IMR-90 (cell line): ENCODE results near the gene FUT9. TPM values are rescaled to one million over a fixed set of nuclear protein-coding genes. Genes with fewer than 3 reads are reported as not detected.

Source experiments
- ATAC-seq: fragments of 200-7000 bp; cut with Tn5 transposase; 2 replicates; pipeline ENCODE4 v1.9.1; 2020; ENCODE audit warnings: low read depth, mild to moderate bottlenecking, moderate library complexity
- BruUV-seq: library from RNA; stranded (reverse); fragments of 400-500 nt; replicated peaks from 2 replicates; lab custom pipeline; 2021; lab: Mats Ljungman, UMichigan
- CTCF ChIA-PET: fragments of 300-600 bp; formaldehyde crosslinking; extraction: SDS; loops from one replicate; lab custom pipeline; 2021; ENCODE audit warnings: antibody characterized with exemption; lab: Yijun Ruan, JAX
- POLR2A ChIA-PET: fragments of 300-600 bp; sonication (Branson Sonifier 250); formaldehyde crosslinking; loops from one replicate; lab custom pipeline; 2022; ENCODE audit warnings: antibody characterized with exemption; ENCODE audit not compliant: unreplicated experiment; lab: Charles Lee
- DNase-seq: peaks from one replicate; pipeline ENCODE4 v3.0.0; 2013
- H2AFZ ChIP-seq: replicated peaks from 2 replicates; pipeline ENCODE3; 2013; ENCODE audit warnings: low read length, mild to moderate bottlenecking; ENCODE audit not compliant: poor library complexity
- H2AK5ac ChIP-seq: 2 replicates; pipeline ENCODE4 v1.6.1; 2013; ENCODE audit warnings: low read depth, low read length, inconsistent platforms
- H2AK9ac ChIP-seq: replicated peaks from 2 replicates; pipeline ENCODE3; 2013; ENCODE audit warnings: mild to moderate bottlenecking, low read depth, low read length, moderate library complexity; ENCODE audit not compliant: poor library complexity
- H2BK120ac ChIP-seq: 2 replicates; pipeline ENCODE4 v1.6.1; 2013; ENCODE audit warnings: low read depth, low read length, inconsistent platforms
- H2BK15ac ChIP-seq: 3 replicates; pipeline ENCODE4 v1.6.1; 2013; ENCODE audit warnings: low read depth, low read length, inconsistent platforms
- H2BK20ac ChIP-seq: 2 replicates; pipeline ENCODE4 v1.6.1; 2013; ENCODE audit warnings: low read depth, mild to moderate bottlenecking, inconsistent platforms, low read length, moderate library complexity
- H2BK5ac ChIP-seq: 2 replicates; pipeline ENCODE4 v1.6.1; 2013; ENCODE audit warnings: mild to moderate bottlenecking, low read depth, low read length, inconsistent platforms; ENCODE audit not compliant: poor library complexity, severe bottlenecking
- H3K14ac ChIP-seq: replicated peaks from 2 replicates; pipeline ENCODE4 v1.6.1; 2013; ENCODE audit warnings: low read depth, low read length, inconsistent platforms
- H3K18ac ChIP-seq: 2 replicates; pipeline ENCODE4 v1.6.1; 2013; ENCODE audit warnings: low read depth, low read length, control low read depth
- H3K23ac ChIP-seq: 2 replicates; pipeline ENCODE4 v1.6.1; 2013; ENCODE audit warnings: low read depth, low read length, inconsistent platforms
- H3K27ac ChIP-seq: 2 replicates; pipeline ENCODE4 v1.5.1; 2013; ENCODE audit warnings: mild to moderate bottlenecking, control low read depth, low read length; ENCODE audit not compliant: insufficient read depth
- H3K27me3 ChIP-seq: 2 replicates; pipeline ENCODE4 v1.6.1; 2013; ENCODE audit warnings: low read length; ENCODE audit not compliant: control insufficient read depth, insufficient read depth
- H3K36me3 ChIP-seq: 2 replicates; pipeline ENCODE4 v1.6.1; 2013; ENCODE audit warnings: low read length, mixed read lengths; ENCODE audit not compliant: control insufficient read depth, insufficient read depth
- H3K4ac ChIP-seq: 2 replicates; pipeline ENCODE4 v1.6.1; 2013; ENCODE audit warnings: low read depth, low read length, inconsistent platforms
- H3K4me1 ChIP-seq: 2 replicates; pipeline ENCODE4 v1.6.1; 2013; ENCODE audit warnings: low read length, mixed read lengths; ENCODE audit not compliant: control insufficient read depth, insufficient read depth
- H3K4me2 ChIP-seq: 2 replicates; pipeline ENCODE4 v1.6.1; 2013; ENCODE audit warnings: low read depth, mild to moderate bottlenecking, control low read depth, low read length, moderate library complexity
- H3K4me3 ChIP-seq: 2 replicates; pipeline ENCODE4 v1.5.1; 2013; ENCODE audit warnings: low read depth, mild to moderate bottlenecking, control low read depth, low read length, moderate library complexity; ENCODE audit not compliant: insufficient read depth
- H3K56ac ChIP-seq: 2 replicates; pipeline ENCODE4 v1.6.1; 2013; ENCODE audit warnings: low read length, inconsistent platforms; ENCODE audit not compliant: insufficient read depth; ENCODE audit errors: extremely low read depth
- H3K79me1 ChIP-seq, 2 experiments: 2 replicates each; pipeline ENCODE4 v1.6.1; 2013; ENCODE audit warnings: low read length in 2 of 2, inconsistent platforms in 1 of 2, low read depth in 1 of 2
- H3K9ac ChIP-seq: 2 replicates; pipeline ENCODE4 v1.6.1; 2013; ENCODE audit warnings: low read depth, low read length, control low read depth
- H3K9me1 ChIP-seq: 2 replicates; pipeline ENCODE4 v1.6.1; 2013; ENCODE audit warnings: low read length, inconsistent platforms; ENCODE audit not compliant: insufficient read depth
- H3K9me3 ChIP-seq: 2 replicates; pipeline ENCODE4 v1.6.1; 2013; ENCODE audit warnings: low read length; ENCODE audit not compliant: control insufficient read depth, insufficient read depth
- H4K20me1 ChIP-seq: 2 replicates; pipeline ENCODE4 v1.6.1; 2013; ENCODE audit warnings: low read length, inconsistent platforms; ENCODE audit not compliant: insufficient read depth
- H4K5ac ChIP-seq: 2 replicates; pipeline ENCODE4 v1.6.1; 2013; ENCODE audit warnings: mild to moderate bottlenecking, low read depth, low read length, control low read depth
- H4K8ac ChIP-seq, 2 experiments: 2 replicates each; pipeline ENCODE4 v1.6.1; 2013; ENCODE audit warnings: low read depth in 2 of 2, low read length in 2 of 2, control low read depth in 1 of 2, inconsistent platforms in 1 of 2
- H4K91ac ChIP-seq: 2 replicates; pipeline ENCODE4 v1.6.1; 2013; ENCODE audit warnings: low read depth, low read length, inconsistent platforms; ENCODE audit not compliant: insufficient read depth
- CEBPB ChIP-seq: IDR thresholded peaks from 2 replicates; pipeline ENCODE4 v1.6.1; 2012; ENCODE audit warnings: low read depth, low read length, improper control_type of control experiment
- FOS ChIP-seq: fragments of 150-350 bp; IDR thresholded peaks from 2 replicates; pipeline ENCODE4 v1.6.1; 2016; ENCODE audit warnings: low read depth, low read length
- MAFK ChIP-seq: IDR thresholded peaks from 2 replicates; pipeline ENCODE4 v1.6.1; 2012; ENCODE audit warnings: low read depth, low read length, improper control_type of control experiment
- MAZ ChIP-seq: IDR thresholded peaks from 2 replicates; pipeline ENCODE4 v1.6.1; 2012; ENCODE audit warnings: low read depth, mild to moderate bottlenecking, low read length, improper control_type of control experiment, moderate library complexity, borderline replicate concordance
- MXI1 ChIP-seq: IDR thresholded peaks from 2 replicates; pipeline ENCODE4 v1.6.1; 2012; ENCODE audit warnings: low read depth, mild to moderate bottlenecking, low read length, moderate library complexity, borderline replicate concordance
- NFE2L2 ChIP-seq: fragments of 150-350 bp; IDR thresholded peaks from 2 replicates; pipeline ENCODE4 v1.6.1; 2016; ENCODE audit warnings: low read depth, mild to moderate bottlenecking, low read length
- POLR2A ChIP-seq: IDR thresholded peaks from 2 replicates; pipeline ENCODE4 v1.6.1; 2012; ENCODE audit warnings: mild to moderate bottlenecking, low read depth, low read length
- RCOR1 ChIP-seq: IDR thresholded peaks from 2 replicates; pipeline ENCODE4 v1.6.1; 2012; ENCODE audit warnings: mild to moderate bottlenecking, low read length, improper control_type of control experiment; ENCODE audit not compliant: insufficient replicate concordance
- RFX5 ChIP-seq: IDR thresholded peaks from 2 replicates; pipeline ENCODE4 v1.8.0; 2012; ENCODE audit warnings: low read depth, mild to moderate bottlenecking, low read length, moderate library complexity
- WGBS, 2 experiments: methylation state at CpG; one replicate each; pipeline versions ENCODE4 v1.1.5 to v1.1.7; 2013; ENCODE audit warnings: missing lambda C conversion rate in 2 of 2; ENCODE audit not compliant: insufficient read length in 1 of 2; ENCODE audit errors: extremely low coverage in 2 of 2; 5-methylcytosine and 5-hydroxymethylcytosine counted together
- dilution Hi-C: fragments of 300-500 bp; cut with HindIII; formaldehyde crosslinking; loops from one replicate; pipeline ENCODE4 v1.14.3; 2018; ENCODE audit warnings: low sequenced_read_pairs; ENCODE audit not compliant: unreplicated experiment
- in situ Hi-C: fragments of 300-500 bp; cut with MboI; formaldehyde crosslinking; loops from 3 replicates; pipeline ENCODE4 v1.14.3; 2019; ENCODE audit warnings: low sequenced_read_pairs, inconsistent platforms, mixed read lengths
- intact Hi-C: fragments of 100-400 bp; cut with micrococcal nuclease; formaldehyde crosslinking; loops from 2 replicates; pipeline ENCODE4 v1.10.0; 2022
- polyA plus RNA-seq, 3 experiments: library from polyadenylated mRNA; depleted of rRNA; stranded (reverse); fragments of >200 nt; gene quantifications; 2 replicates each; pipeline ENCODE4 v1.2.3, GENCODE V29; 2012; ENCODE audit warnings: low replicate concordance in 1 of 3
- total RNA-seq: library from RNA; depleted of rRNA; stranded (reverse); fragments of >200 nt; gene quantifications from 2 replicates; pipeline ENCODE4 v1.2.3, GENCODE V29; 2012

FUT9 gene
- total and polyA plus RNA-seq, 2 of the 4 experiments (the other 2 are of a cell fraction), result under 0.01 TPM; not detected in 1

GRCh38 chr6:96211341-96211740, 195.6 kb downstream of the FUT9 start:
- H2BK20ac ChIP-seq, result no peak overlapping the region
- H4K8ac ChIP-seq, result no peak overlapping the region
- no peak overlapping the region for H3K4me2 ChIP-seq
- no peak overlapping the region for H3K14ac ChIP-seq
- H4K5ac ChIP-seq, result no peak overlapping the region
- no peak overlapping the region for H2AK9ac ChIP-seq
- no peak overlapping the region for H2AK5ac ChIP-seq
- no peaks in the 10 kb centered on the region for H3K9me3 ChIP-seq
- no peak overlapping the region for H3K9ac ChIP-seq
- TF ChIP-seq NFE2L2, result no peak
- no peak for TF ChIP-seq RFX5
- TF ChIP-seq MAZ, result no peak
- no peak for TF ChIP-seq MXI1
- TF ChIP-seq FOS, result no peak
- TF ChIP-seq CEBPB, result no peak
- TF ChIP-seq RCOR1, result no peak
- no peak for TF ChIP-seq POLR2A
- TF ChIP-seq MAFK, result no peak
- H3K27me3 ChIP-seq, result no peaks in the 10 kb centered on the region
- dilution Hi-C loops, result no loop called here
- H3K9me1 ChIP-seq, result no peaks in the 10 kb centered on the region
- ATAC-seq, result no peak
- H3K4me3 ChIP-seq, result no peak overlapping the region
- CTCF ChIA-PET, result interaction anchor here (0.6 kb wide), 1 partner anchor 103 kb away, joined by 5 read pairs; no protein-coding TSS in a partner anchor
- H3K18ac ChIP-seq, result no peak overlapping the region
- H3K79me1 ChIP-seq, result no peaks in the 10 kb centered on the region
- intact Hi-C loops, result no loop called here
- BruUV-seq, result no TSS peak
- no peak overlapping the region for H3K23ac ChIP-seq
- no peak overlapping the region for H2BK5ac ChIP-seq
- no peak overlapping the region for H2BK15ac ChIP-seq
- H4K91ac ChIP-seq, result no peak overlapping the region
- no peak overlapping the region for H3K56ac ChIP-seq
- POLR2A ChIA-PET, result no interaction called here
- DNase-seq, result no peak
- no peaks in the 10 kb centered on the region for H4K20me1 ChIP-seq
- WGBS, 2 experiments, result no CpG with 5 or more reads among the region's 2 CpGs
- in situ Hi-C loops, result no loop called here
- no peak overlapping the region for H3K27ac ChIP-seq
- H3K4me1 ChIP-seq, result no peaks in the 10 kb centered on the region
- H2BK120ac ChIP-seq, result no peak overlapping the region
- H2AFZ ChIP-seq, result no peak overlapping the region
- no peaks in the 10 kb centered on the region for H3K36me3 ChIP-seq
- H3K4ac ChIP-seq, result no peak overlapping the region
